Parathyroid adenoma (tissue), 2 donors: ENCODE measurements around the gene TNPO3.
A peak's percentile ranks its signal among the peaks of the same experiment; 100 is the strongest.
"Not testable (repeated sequence)": the region's sequence is repeated elsewhere in the genome, so short reads cannot be mapped to it uniquely, and the experiment has no call there.

Source experiments
- H2AFZ ChIP-seq: fragments of 300-600 bp; sonication (generic); one replicate; pipeline ENCODE4 v1.7.0; 2017; ENCODE audit warnings: antibody characterized with exemption, mild to moderate bottlenecking
- H3K27ac ChIP-seq: fragments of 300-600 bp; sonication (generic); one replicate; pipeline ENCODE4 v1.7.0; 2017
- H3K27me3 ChIP-seq: fragments of 300-600 bp; sonication (generic); one replicate; pipeline ENCODE4 v1.7.0; 2017; ENCODE audit warnings: low read length; ENCODE audit not compliant: control insufficient read depth, insufficient read depth
- H3K36me3 ChIP-seq: fragments of 300-600 bp; sonication (generic); one replicate; pipeline ENCODE4 v1.7.0; 2017; ENCODE audit warnings: low read length; ENCODE audit not compliant: control insufficient read depth, insufficient read depth
- H3K4me1 ChIP-seq: fragments of 300-600 bp; sonication (generic); one replicate; pipeline ENCODE4 v1.7.0; 2017; ENCODE audit warnings: control low read depth
- H3K4me2 ChIP-seq: fragments of 300-600 bp; sonication (generic); one replicate; pipeline ENCODE4 v1.7.0; 2017; ENCODE audit warnings: low read length
- H3K4me3 ChIP-seq: fragments of 300-600 bp; sonication (generic); one replicate; pipeline ENCODE4 v1.7.0; 2017; ENCODE audit warnings: low read depth, low read length
- H3K79me2 ChIP-seq: fragments of 300-600 bp; sonication (generic); one replicate; pipeline ENCODE4 v1.7.0; 2017; ENCODE audit warnings: control low read depth
- H3K9ac ChIP-seq: fragments of 300-600 bp; sonication (generic); one replicate; pipeline ENCODE4 v1.7.0; 2017; ENCODE audit warnings: mild to moderate bottlenecking
- H3K9me3 ChIP-seq: fragments of 300-600 bp; sonication (generic); one replicate; pipeline ENCODE4 v1.7.0; 2017; ENCODE audit warnings: low read length; ENCODE audit not compliant: control insufficient read depth
- CTCF ChIP-seq: fragments of 300-600 bp; sonication (generic); IDR thresholded peaks from one replicate; pipeline ENCODE4 v1.7.0; 2017; ENCODE audit warnings: antibody characterized with exemption, mild to moderate bottlenecking
- donor health status: primary hyperparathyroidism.

The TNPO3 gene

GRCh38 chr7:128913870-128914565, 140.9 kb downstream of the TNPO3 start:
- no peak overlapping the region for H3K27ac ChIP-seq
- peaks cover 3% of the 10 kb centered on the region for H3K27me3 ChIP-seq
- H3K79me2 ChIP-seq: no peaks in the 10 kb centered on the region
- no peaks in the 10 kb centered on the region for H3K9me3 ChIP-seq
- no peak for TF ChIP-seq CTCF
- H3K4me2 ChIP-seq: no peak overlapping the region
- no peaks in the 10 kb centered on the region for H3K4me1 ChIP-seq
- H2AFZ ChIP-seq: no peak overlapping the region
- no peak overlapping the region for H3K9ac ChIP-seq
- H3K36me3 ChIP-seq: no peaks in the 10 kb centered on the region
- no peak overlapping the region for H3K4me3 ChIP-seq

DNA sequence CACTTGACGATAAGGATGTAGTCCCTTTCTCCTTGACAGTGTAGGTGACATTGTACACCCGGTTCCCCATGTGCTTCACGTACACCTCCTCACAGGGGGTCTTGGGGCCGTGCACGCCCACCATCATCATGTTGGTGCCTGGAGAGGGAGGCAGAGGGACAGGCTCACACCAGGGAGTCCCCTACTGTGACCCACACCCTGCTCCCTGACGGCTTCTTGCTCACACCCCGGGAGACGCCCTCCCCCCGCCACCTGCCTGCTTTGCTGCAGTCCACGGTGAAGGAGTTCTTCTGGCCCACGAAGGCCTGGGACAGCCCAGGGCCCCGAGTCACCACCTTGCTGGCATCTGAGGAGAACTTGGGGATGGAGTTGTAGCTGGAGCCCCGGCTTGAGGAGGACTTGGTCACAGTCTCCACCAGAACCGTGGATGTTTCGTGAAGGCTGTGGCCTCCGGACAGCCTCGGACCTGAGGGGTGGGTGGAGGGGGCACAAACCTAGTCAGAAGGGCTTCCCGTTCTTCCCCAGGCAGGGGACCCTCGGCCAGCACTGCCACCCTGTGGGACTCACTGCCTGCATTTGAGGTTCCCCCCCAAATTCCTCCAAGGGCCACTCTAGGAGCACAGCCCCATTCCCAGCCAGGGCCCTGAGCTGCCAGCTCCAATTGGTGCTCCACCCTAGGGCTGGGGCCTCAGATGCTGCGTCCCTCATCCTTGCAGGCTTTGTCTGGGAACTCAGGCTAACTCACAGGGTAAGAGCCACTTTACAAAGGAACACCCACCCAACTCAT, 142.0 kb downstream of the TNPO3 start:
- not testable (repeated sequence) for H3K9ac ChIP-seq, H3K9me3 ChIP-seq, H3K79me2 ChIP-seq, H2AFZ ChIP-seq, H3K4me3 ChIP-seq, H3K27me3 ChIP-seq, H3K36me3 ChIP-seq, H3K4me2 ChIP-seq, H3K4me1 ChIP-seq, H3K27ac ChIP-seq

DNA sequence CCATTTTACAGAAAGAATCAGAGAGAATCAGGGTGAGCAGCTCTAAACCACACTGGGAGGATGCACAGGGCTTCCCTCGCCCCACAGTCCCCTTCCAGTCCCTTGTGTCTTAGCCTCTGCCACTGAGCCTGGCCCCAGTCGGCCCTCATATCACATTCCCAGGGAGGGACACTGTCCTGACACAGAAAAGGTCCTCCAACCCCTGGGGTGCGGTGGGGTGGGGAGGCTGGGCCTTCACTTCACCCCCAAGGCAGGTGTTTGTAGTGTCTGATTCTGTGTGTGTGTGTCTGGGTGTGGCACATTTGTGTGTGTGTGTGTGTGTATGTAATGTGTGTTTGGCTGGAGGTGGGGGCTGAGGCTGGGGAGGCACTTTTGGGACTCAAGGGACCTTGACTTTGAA, 142.6 kb downstream of the TNPO3 start:
- Histone ChIP-seq H3K36me3 (no peaks in the 10 kb centered on the region), H3K9me3 (no peaks in the 10 kb centered on the region), H3K4me2 (no peak overlapping the region), H3K27ac (no peak overlapping the region), H2AFZ (no peak overlapping the region), H3K9ac (no peak overlapping the region), H3K27me3 (peaks cover 3% of the 10 kb centered on the region), H3K4me3 (no peak overlapping the region), H3K4me1 (no peaks in the 10 kb centered on the region), H3K79me2 (no peaks in the 10 kb centered on the region)
- no peak for TF ChIP-seq CTCF

GRCh38 chr7:128911423-128912031, 143.4 kb downstream of the TNPO3 start:
- Histone ChIP-seq H3K9ac (no peak overlapping the region), H3K4me2 (no peak overlapping the region), H3K9me3 (no peaks in the 10 kb centered on the region), H3K4me1 (no peaks in the 10 kb centered on the region), H3K27me3 (peaks cover 3% of the 10 kb centered on the region), H3K4me3 (no peak overlapping the region), H3K36me3 (no peaks in the 10 kb centered on the region), H3K79me2 (no peaks in the 10 kb centered on the region), H2AFZ (no peak overlapping the region), H3K27ac (no peak overlapping the region)
- TF ChIP-seq CTCF: no peak

DNA sequence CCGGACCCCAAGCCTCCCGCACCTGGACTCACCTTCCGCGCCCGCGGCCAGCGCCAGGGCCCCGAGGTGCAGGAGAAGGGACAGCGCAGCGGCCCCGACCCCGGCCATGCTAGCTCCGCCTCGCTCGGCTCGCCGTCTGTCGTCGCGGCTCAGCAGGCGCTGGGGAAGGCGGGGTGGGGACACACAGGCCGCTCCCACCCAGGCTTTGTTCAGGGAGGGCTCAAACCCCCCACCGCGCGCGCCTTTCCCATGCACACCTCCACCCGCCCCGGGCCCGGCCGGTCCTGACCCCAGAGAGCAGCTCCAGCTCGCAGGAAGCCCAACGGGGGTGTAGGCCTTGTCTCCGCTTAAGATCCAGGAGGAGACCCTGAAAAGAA, 144.4 kb downstream of the TNPO3 start, which contains the start of gene KCP:
Gene KCP, minus strand, starts transcription at position 141 of the 377 bp plus-strand sequence. Its CDS starts 33 bp downstream, at position 108.
- no peaks in the 10 kb centered on the region for H3K27me3 ChIP-seq
- H3K9ac ChIP-seq: no peak within 1 kb of the TSS
- H3K27ac ChIP-seq: no peak within 1 kb of the TSS
- H3K36me3 ChIP-seq: no peaks in the 10 kb centered on the region
- H3K4me1 ChIP-seq: no peaks in the 10 kb centered on the region
- peak within 1 kb of the TSS; percentile 70 for H2AFZ ChIP-seq
- no peak within 1 kb of the TSS for H3K4me3 ChIP-seq
- TF ChIP-seq CTCF: no peak
- H3K79me2 ChIP-seq: no peaks in the 10 kb centered on the region
- peak within 1 kb of the TSS; percentile 1 for H3K4me2 ChIP-seq
- no peaks in the 10 kb centered on the region for H3K9me3 ChIP-seq
